GM10266 (cell line): ENCODE data around the gene ACOX3.

Source experiments
- DNase-seq: peaks from one replicate; pipeline ENCODE4 v3.0.0; 2012; ENCODE audit errors: extremely low spot score
- CTCF ChIP-seq: IDR thresholded peaks from 2 replicates; pipeline ENCODE4 v1.5.1; 2012; ENCODE audit warnings: mild to moderate bottlenecking, low read depth; ENCODE audit not compliant: control insufficient read depth, insufficient read depth; ENCODE audit errors: missing control alignments

Gene ACOX3

GRCh38 chr4:8370835-8371595 lies 69.5 kb downstream of the ACOX3 start:
- no peak for DNase-seq

GRCh38 chr4:8370106-8370787 lies 70.3 kb downstream of the ACOX3 start:
- TF ChIP-seq CTCF = no peak

More at GRCh38 chr4:8370835-8371595, 69.5 kb downstream of the ACOX3 start:
- no peak for TF ChIP-seq CTCF

GRCh38 chr4:8369426-8370105 lies 71.0 kb downstream of the ACOX3 start:
- TF ChIP-seq CTCF = no peak
- no peak for DNase-seq

More at GRCh38 chr4:8370106-8370787, 70.3 kb downstream of the ACOX3 start:
- DNase-seq = no peak

- no peak for TF ChIP-seq CTCF
- no peak for DNase-seq
Observed at GRCh38 chr4:8368998-8369397, 71.5 kb downstream of the ACOX3 start.

- no peak for TF ChIP-seq CTCF
- no peak for DNase-seq
Observed at GRCh38 chr4:8368061-8368481, 72.5 kb downstream of the ACOX3 start.

GRCh38 chr4:8366601-8367000 lies 73.9 kb downstream of the ACOX3 start:
- no peak for TF ChIP-seq CTCF
- no peak for DNase-seq
